Thymus (tissue), 11 donors: Measurements from ENCODE around the gene ZRANB1. TPM values are rescaled to one million over a fixed set of nuclear protein-coding genes. Genes with fewer than 3 reads are reported as not detected.

Source experiments
- DNase-seq, 9 donors: peaks; one replicate each; pipeline ENCODE4 v3.0.0-alpha.2; 2013; ENCODE audit warnings: low spot score in 9 of 9, low read depth in 6 of 9, missing footprints in 1 of 9
- H3K27ac ChIP-seq, 2 donors: one replicate each; pipeline ENCODE4 v1.5.1; 2013; ENCODE audit warnings: control low read depth in 1 of 2, low read depth in 1 of 2, low read length in 1 of 2, mild to moderate bottlenecking in 1 of 2, moderate library complexity in 1 of 2
- H3K27me3 ChIP-seq, 2 donors: one replicate each; pipeline ENCODE4 v1.5.1; 2013; ENCODE audit warnings: low read length in 1 of 2; ENCODE audit not compliant: control insufficient read depth in 2 of 2, insufficient read depth in 1 of 2
- H3K36me3 ChIP-seq, 2 donors: one replicate each; pipeline ENCODE4 v1.5.1; 2013; ENCODE audit warnings: low read length in 1 of 2, mild to moderate bottlenecking in 1 of 2, moderate library complexity in 1 of 2; ENCODE audit not compliant: control insufficient read depth in 2 of 2, insufficient read depth in 2 of 2
- H3K4me1 ChIP-seq, 2 donors: one replicate each; pipeline ENCODE4 v1.5.1; 2013; ENCODE audit warnings: low read length in 2 of 2; ENCODE audit not compliant: control insufficient read depth in 2 of 2, insufficient read depth in 2 of 2
- H3K4me3 ChIP-seq, 2 donors: one replicate each; pipeline ENCODE4 v1.5.1; 2013; ENCODE audit warnings: low read length in 2 of 2, control low read depth in 1 of 2, mild to moderate bottlenecking in 1 of 2
- H3K9me3 ChIP-seq, 2 donors: one replicate each; pipeline ENCODE4 v1.5.1; 2013; ENCODE audit warnings: low read length in 1 of 2, mild to moderate bottlenecking in 1 of 2; ENCODE audit not compliant: control insufficient read depth in 2 of 2, insufficient read depth in 1 of 2
- WGBS: extraction: QIAGEN DNeasy Blood & Tissue Kit; methylation state at CpG from one replicate; pipeline ENCODE4 v1.1.7; 2013; 5-methylcytosine and 5-hydroxymethylcytosine counted together
- polyA plus RNA-seq: library from polyadenylated mRNA; stranded (reverse); fragments of 200-250 nt; gene quantifications from one replicate; pipeline ENCODE4 v1.2.3, GENCODE V29; 2013
- total RNA-seq: library from RNA; stranded (reverse); fragments of 120-200 nt; gene quantifications from one replicate; pipeline ENCODE4 v1.2.4, GENCODE V29; 2013
- donor health status: healthy.

The ZRANB1 gene
- total and polyA plus RNA-seq, 2 donors = 16.0 to 17.5 TPM

DNA sequence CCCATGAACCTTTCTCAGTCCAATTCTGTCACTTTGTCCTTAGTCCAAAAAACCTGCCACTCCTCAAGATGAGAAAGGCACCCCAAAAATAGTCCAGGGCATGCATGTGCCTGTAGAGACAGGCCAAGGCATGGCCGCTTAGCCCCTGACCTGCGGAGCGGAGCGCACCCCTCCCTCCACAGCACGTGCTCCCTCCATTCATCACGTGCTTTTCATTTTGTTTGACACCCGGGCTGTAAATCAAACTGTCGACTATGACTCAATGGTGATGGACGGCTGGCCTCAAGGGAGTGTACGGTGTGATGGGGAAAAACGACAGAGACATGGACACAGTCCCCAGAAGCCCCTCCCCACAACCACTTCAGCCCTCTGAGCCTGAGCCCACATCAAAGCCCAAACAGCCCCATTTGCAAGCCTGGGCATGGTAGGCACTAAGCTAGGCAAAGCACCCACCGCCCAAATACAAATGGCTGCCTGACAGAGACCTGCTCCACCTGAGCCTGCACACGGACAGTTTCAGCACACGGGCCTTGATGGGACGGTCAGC is 90.6 kb downstream of the ZRANB1 start:
- DNase-seq = no peak
- H3K27ac ChIP-seq = no peak overlapping the region
- no peak overlapping the region for H3K4me3 ChIP-seq
- no peaks in the 10 kb centered on the region for H3K27me3 ChIP-seq
- H3K9me3 ChIP-seq = no peaks in the 10 kb centered on the region
- no peaks in the 10 kb centered on the region for H3K4me1 ChIP-seq
- WGBS = 96% methylated on average over 15 of the region's 15 CpGs
- no peaks in the 10 kb centered on the region for H3K36me3 ChIP-seq

DNA sequence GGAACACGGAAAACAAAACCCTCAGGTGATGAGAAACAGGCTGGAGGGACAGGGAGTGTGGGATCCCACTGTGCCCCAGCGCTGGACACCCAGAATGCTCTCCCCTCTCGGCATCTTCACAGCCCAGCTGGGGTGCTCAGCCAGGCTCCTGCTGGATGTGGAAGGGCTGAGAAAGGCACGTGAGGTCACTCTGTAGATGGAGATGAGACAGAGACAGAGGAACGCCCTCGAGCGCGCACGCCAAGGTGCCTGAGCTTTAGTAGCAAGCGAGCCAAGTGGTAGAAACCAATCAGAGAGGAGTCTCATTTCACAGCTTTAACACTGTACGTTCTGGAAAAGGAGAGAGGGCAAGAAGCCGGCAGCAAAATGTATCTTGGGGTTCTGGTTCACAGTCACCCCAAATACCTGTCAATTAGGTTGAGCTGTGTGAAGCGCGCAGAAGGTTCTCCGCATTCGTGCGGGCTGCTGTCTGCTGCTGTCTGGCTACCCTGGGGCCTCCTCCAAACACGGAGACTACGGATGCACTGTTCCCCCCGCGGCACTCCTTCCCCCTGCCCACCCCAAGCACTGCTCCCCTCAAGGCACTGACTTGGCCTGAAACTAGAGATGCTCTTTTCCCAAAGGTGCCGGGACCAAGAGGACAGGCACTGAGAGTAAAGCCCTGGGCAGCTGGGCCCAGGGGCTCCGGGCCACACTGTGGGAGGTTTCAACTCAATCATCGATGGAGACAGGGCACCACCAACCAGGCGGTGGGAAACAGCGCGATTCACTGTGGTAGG is 91.4 kb downstream of the ZRANB1 start:
- Histone ChIP-seq H3K27ac (no peak overlapping the region), H3K36me3 (no peaks in the 10 kb centered on the region), H3K4me1 (no peaks in the 10 kb centered on the region), H3K4me3 (no peak overlapping the region), H3K27me3 (no peaks in the 10 kb centered on the region), H3K9me3 (no peaks in the 10 kb centered on the region)
- WGBS = 96% methylated on average over 27 of the region's 27 CpGs
- no peak for DNase-seq

DNA sequence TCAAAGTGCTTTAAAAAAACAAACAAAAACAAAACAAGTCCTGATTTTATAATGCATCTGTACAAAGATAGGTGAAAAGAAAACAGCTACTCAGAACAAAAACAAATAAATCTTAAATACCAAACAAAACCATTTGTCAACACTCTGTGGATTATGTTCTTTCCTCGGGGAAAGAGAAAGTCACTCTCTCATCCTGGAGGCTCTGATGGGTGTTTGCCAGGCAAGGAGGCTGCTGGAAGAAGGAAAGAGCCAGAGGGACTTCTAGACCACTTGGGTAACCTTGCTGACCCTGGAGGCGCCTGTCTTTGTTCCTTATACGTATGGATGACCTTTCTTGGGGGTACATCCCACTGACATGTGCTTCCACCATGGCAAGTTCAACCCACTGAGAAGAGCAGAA is 92.8 kb downstream of the ZRANB1 start:
- DNase-seq = no peak
- Histone ChIP-seq H3K27me3 (no peaks in the 10 kb centered on the region), H3K4me3 (no peak overlapping the region), H3K9me3 (no peaks in the 10 kb centered on the region), H3K27ac (no peak overlapping the region), H3K36me3 (no peaks in the 10 kb centered on the region), H3K4me1 (no peaks in the 10 kb centered on the region)
- 94% methylated on average over 3 of the region's 3 CpGs for WGBS

DNA sequence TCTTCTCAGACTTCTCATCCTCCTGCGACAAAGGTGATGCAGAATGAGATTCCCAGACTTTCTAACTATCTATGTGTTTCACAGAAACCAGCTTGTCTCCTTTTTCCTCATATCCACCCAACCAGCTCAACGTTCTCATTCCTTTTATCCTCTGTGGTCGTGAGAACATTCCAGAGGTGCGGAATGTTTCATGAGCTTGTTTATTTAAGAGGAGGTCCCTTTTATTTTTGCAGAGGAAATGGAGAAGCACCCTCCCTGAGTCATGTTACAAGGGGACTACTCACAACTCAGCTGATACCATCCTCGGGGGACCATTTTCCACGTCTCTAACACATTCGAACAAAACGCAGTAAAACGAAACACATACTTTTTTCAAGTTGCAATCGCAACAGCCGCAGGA is 93.2 kb downstream of the ZRANB1 start:
- Histone ChIP-seq H3K27me3 (no peaks in the 10 kb centered on the region), H3K9me3 (no peaks in the 10 kb centered on the region), H3K4me1 (no peaks in the 10 kb centered on the region), H3K36me3 (no peaks in the 10 kb centered on the region), H3K4me3 (no peak overlapping the region), H3K27ac (no peak overlapping the region)
- 94% methylated on average over 11 of the region's 11 CpGs for WGBS
- DNase-seq = no peak

DNA sequence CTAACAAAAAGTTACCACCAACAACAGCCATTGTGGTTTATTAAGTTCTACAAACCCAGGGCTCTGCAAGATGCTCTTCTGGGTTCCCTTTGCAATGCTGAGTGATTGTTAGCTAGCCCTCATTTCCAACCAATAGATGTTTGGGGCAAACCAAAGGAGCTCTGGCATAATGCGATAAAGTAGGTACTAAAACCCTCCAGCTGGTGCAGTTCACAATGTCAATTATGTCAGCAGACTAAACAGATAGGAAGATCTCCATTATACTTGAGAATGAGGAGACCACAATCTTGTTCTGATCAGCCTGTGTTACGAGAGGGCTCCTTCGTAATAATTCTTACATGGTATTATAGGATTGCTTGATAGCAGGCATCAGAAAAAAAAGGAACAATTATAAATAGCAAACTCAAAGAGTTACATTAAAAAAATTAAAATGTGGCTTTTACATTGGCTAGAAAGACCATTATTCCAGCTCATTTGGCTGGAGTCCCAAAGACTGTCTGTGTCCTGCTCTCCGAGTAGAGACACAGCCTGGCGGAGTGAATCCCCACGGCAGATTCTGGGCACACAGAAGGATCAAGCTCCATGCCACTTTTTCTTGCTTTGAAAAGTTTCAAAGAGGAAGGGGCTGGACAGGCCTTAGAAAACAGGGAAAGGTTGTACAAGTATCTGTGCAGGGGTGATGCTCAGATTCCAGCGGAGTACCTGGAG is 93.8 kb downstream of the ZRANB1 start:
- H3K9me3 ChIP-seq = no peaks in the 10 kb centered on the region
- no peak for DNase-seq
- H3K36me3 ChIP-seq = no peaks in the 10 kb centered on the region
- 98% methylated on average over 7 of the region's 7 CpGs for WGBS
- H3K4me3 ChIP-seq = no peak overlapping the region
- H3K4me1 ChIP-seq = no peaks in the 10 kb centered on the region
- H3K27me3 ChIP-seq = no peaks in the 10 kb centered on the region
- H3K27ac ChIP-seq = no peak overlapping the region

DNA sequence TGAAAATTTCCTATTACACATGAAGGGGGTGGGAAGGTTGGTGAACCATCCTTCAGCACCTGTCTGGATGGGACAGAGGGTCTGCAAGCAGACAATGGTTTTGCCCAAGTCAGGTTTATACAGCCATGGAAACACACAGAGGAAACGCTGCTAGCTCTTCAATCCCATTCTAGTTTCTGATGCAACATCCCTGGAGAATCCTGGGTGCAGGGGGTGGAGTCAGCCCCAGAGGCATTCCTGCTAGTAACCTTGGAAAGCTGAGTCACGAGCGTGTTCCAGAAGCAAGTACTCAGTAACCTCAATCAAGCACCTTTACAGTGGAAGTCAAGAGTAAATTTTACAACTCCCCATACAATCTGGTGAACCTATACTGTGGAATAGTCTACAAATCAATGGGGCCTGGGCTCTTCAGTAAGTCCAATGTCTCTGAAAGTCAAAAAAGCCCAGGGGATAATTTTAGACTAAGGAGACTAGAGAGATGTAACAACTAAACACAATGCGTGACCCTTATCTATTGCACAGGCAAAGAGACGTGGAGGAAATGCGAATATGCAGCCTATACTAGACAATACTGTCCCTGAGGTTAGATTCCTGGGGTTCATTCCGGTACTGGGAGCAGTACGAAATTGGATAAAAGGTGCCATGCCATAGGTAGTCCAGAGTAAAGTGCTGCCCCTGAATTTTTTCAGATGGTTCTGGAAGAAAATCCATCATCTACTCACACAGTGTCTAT is 95.4 kb downstream of the ZRANB1 start:
- Histone ChIP-seq H3K4me3 (no peak overlapping the region), H3K36me3 (no peaks in the 10 kb centered on the region), H3K27ac (no peak overlapping the region), H3K9me3 (no peaks in the 10 kb centered on the region), H3K4me1 (no peaks in the 10 kb centered on the region), H3K27me3 (no peaks in the 10 kb centered on the region)
- WGBS = 95% methylated on average over 8 of the region's 8 CpGs
- DNase-seq = no peak

Other genes starting within 250 kb of the ZRANB1 start
- gene FAM53B, start 197.7 kb upstream of the ZRANB1 start, total RNA-seq = 57.6 TPM
- 46.2 TPM for gene FAM53B, start 197.7 kb upstream of the ZRANB1 start, polyA plus RNA-seq
- 22.3 TPM for gene EEF1AKMT2, start 150.2 kb upstream of the ZRANB1 start, total RNA-seq
- gene EEF1AKMT2, start 150.2 kb upstream of the ZRANB1 start, polyA plus RNA-seq = 27.3 TPM
- gene ABRAXAS2, start 140.3 kb upstream of the ZRANB1 start, total RNA-seq = 13.7 TPM
- gene ABRAXAS2, start 140.3 kb upstream of the ZRANB1 start, polyA plus RNA-seq = 13.0 TPM
- gene CTBP2, start 218.4 kb downstream of the ZRANB1 start, total RNA-seq = 7.1 TPM
- 14.6 TPM for gene CTBP2, start 218.4 kb downstream of the ZRANB1 start, polyA plus RNA-seq